SU-DHL-6 (cell line): ENCODE results near the gene CTNNBL1.

Experiments used
- CTCF ChIP-seq: fragments of 200-600 bp; sonication (generic); IDR thresholded peaks from one replicate; pipeline ENCODE4 v1.5.1; 2017; ENCODE audit warnings: antibody characterized with exemption, mild to moderate bottlenecking, low read length, moderate library complexity; ENCODE audit not compliant: insufficient read depth, poor library complexity, severe bottlenecking
- EZH2phosphoT487 ChIP-seq: fragments of 200-600 bp; sonication (generic), shearing (Covaris generic); conservative IDR thresholded peaks from 2 replicates; pipeline ENCODE4 v1.6.1; 2018; ENCODE audit warnings: mild to moderate bottlenecking, antibody characterized with exemption, low read length, moderate library complexity, mixed read lengths

- no peak for TF ChIP-seq EZH2phosphoT487
- no peak for TF ChIP-seq CTCF
Measured at GRCh38 chr20:37921341-37921929, 227.6 kb downstream of the CTNNBL1 start.
